HEK293 (cell line): ENCODE results near the gene LYPD3.
A peak's percentile ranks its signal among the peaks of the same experiment; 100 is the strongest.

Experiments used
- BCL6B ChIP-seq: fragments of 450-650 bp; formaldehyde crosslinking; IDR thresholded peaks from 2 replicates; pipeline ENCODE4 v1.5.1; 2017; ENCODE audit warnings: missing biosample characterization, missing genetic modification characterization
- GLIS2 ChIP-seq: fragments of 450-650 bp; formaldehyde crosslinking; IDR thresholded peaks from 2 replicates; pipeline ENCODE4 v1.5.1; 2016; ENCODE audit warnings: missing biosample characterization, missing genetic modification characterization
- KLF1 ChIP-seq: fragments of 450-650 bp; formaldehyde crosslinking; IDR thresholded peaks from 2 replicates; pipeline ENCODE4 v1.5.1; 2016; ENCODE audit warnings: missing biosample characterization, missing genetic modification characterization
- KLF8 ChIP-seq: fragments of 450-650 bp; formaldehyde crosslinking; IDR thresholded peaks from 2 replicates; pipeline ENCODE4 v1.5.1; 2016; ENCODE audit warnings: missing biosample characterization, missing genetic modification characterization
- PRDM10 ChIP-seq: fragments of 450-650 bp; formaldehyde crosslinking; IDR thresholded peaks from 2 replicates; pipeline ENCODE4 v1.5.1; 2016; ENCODE audit warnings: missing biosample characterization, missing genetic modification characterization
- ZBTB17 ChIP-seq: fragments of 450-650 bp; formaldehyde crosslinking; IDR thresholded peaks from 2 replicates; pipeline ENCODE4 v1.5.1; 2016; ENCODE audit warnings: missing biosample characterization, missing genetic modification characterization
- ZEB2 ChIP-seq: fragments of 450-650 bp; formaldehyde crosslinking; IDR thresholded peaks from 2 replicates; pipeline ENCODE4 v1.5.1; 2016; ENCODE audit warnings: missing biosample characterization, missing genetic modification characterization
- ZFP41 ChIP-seq: fragments of 450-650 bp; formaldehyde crosslinking; IDR thresholded peaks from 2 replicates; pipeline ENCODE4 v1.5.1; 2016; ENCODE audit warnings: missing biosample characterization, missing genetic modification characterization, borderline replicate concordance
- ZFP69B ChIP-seq: fragments of 450-650 bp; formaldehyde crosslinking; IDR thresholded peaks from 2 replicates; pipeline ENCODE4 v1.5.1; 2016; ENCODE audit warnings: missing biosample characterization, missing genetic modification characterization
- ZNF146 ChIP-seq: fragments of 450-650 bp; formaldehyde crosslinking; IDR thresholded peaks from 2 replicates; pipeline ENCODE4 v1.5.1; 2016; ENCODE audit warnings: missing biosample characterization, missing genetic modification characterization
- ZNF221 ChIP-seq: fragments of 450-650 bp; formaldehyde crosslinking; IDR thresholded peaks from 2 replicates; pipeline ENCODE4 v1.5.1; 2017; ENCODE audit warnings: missing biosample characterization, missing genetic modification characterization, borderline replicate concordance
- ZNF324 ChIP-seq: fragments of 450-650 bp; formaldehyde crosslinking; IDR thresholded peaks from 2 replicates; pipeline ENCODE4 v1.5.1; 2016; ENCODE audit warnings: missing biosample characterization, missing genetic modification characterization
- ZNF394 ChIP-seq: fragments of 450-650 bp; formaldehyde crosslinking; IDR thresholded peaks from 2 replicates; pipeline ENCODE4 v1.5.1; 2016; ENCODE audit warnings: missing biosample characterization, missing genetic modification characterization, mild to moderate bottlenecking, moderate library complexity, borderline replicate concordance
- ZNF600 ChIP-seq: fragments of 450-650 bp; formaldehyde crosslinking; IDR thresholded peaks from 2 replicates; pipeline ENCODE4 v1.5.1; 2016; ENCODE audit warnings: missing biosample characterization, missing genetic modification characterization
- ZNF610 ChIP-seq: fragments of 450-650 bp; formaldehyde crosslinking; IDR thresholded peaks from 2 replicates; pipeline ENCODE4 v1.5.1; 2016; ENCODE audit warnings: missing biosample characterization, missing genetic modification characterization, borderline replicate concordance
- ZNF624 ChIP-seq: fragments of 450-650 bp; formaldehyde crosslinking; IDR thresholded peaks from 2 replicates; pipeline ENCODE4 v1.5.1; 2017; ENCODE audit warnings: missing biosample characterization, missing genetic modification characterization
- ZNF707 ChIP-seq: fragments of 450-650 bp; formaldehyde crosslinking; IDR thresholded peaks from 2 replicates; pipeline ENCODE4 v1.5.1; 2016; ENCODE audit warnings: missing biosample characterization, missing genetic modification characterization
- ZNF776 ChIP-seq: fragments of 450-650 bp; formaldehyde crosslinking; IDR thresholded peaks from 2 replicates; pipeline ENCODE4 v1.5.0; 2017; ENCODE audit warnings: missing biosample characterization, missing genetic modification characterization, borderline replicate concordance
- ZNF843 ChIP-seq: fragments of 450-650 bp; formaldehyde crosslinking; IDR thresholded peaks from 2 replicates; pipeline ENCODE4 v1.5.1; 2016; ENCODE audit warnings: missing biosample characterization, missing genetic modification characterization
- TF ChIP-seq, protein P1 (sequence below): fragments of 450-650 bp; formaldehyde crosslinking; IDR thresholded peaks from 2 replicates; pipeline ENCODE4 v1.5.1; 2016; ENCODE audit warnings: missing biosample characterization, missing genetic modification characterization
- TF ChIP-seq, protein P2 (sequence below): fragments of 450-650 bp; formaldehyde crosslinking; IDR thresholded peaks from 2 replicates; pipeline ENCODE4 v1.5.1; 2016; ENCODE audit warnings: missing biosample characterization, missing genetic modification characterization
- TF ChIP-seq, protein P3 (sequence below): fragments of 450-650 bp; formaldehyde crosslinking; IDR thresholded peaks from 2 replicates; pipeline ENCODE4 v1.5.1; 2016; ENCODE audit warnings: missing biosample characterization, missing genetic modification characterization
- TF ChIP-seq, protein P4 (sequence below): fragments of 450-650 bp; formaldehyde crosslinking; IDR thresholded peaks from 2 replicates; pipeline ENCODE4 v1.5.1; 2016; ENCODE audit warnings: missing biosample characterization, missing genetic modification characterization

Gene LYPD3

DNA sequence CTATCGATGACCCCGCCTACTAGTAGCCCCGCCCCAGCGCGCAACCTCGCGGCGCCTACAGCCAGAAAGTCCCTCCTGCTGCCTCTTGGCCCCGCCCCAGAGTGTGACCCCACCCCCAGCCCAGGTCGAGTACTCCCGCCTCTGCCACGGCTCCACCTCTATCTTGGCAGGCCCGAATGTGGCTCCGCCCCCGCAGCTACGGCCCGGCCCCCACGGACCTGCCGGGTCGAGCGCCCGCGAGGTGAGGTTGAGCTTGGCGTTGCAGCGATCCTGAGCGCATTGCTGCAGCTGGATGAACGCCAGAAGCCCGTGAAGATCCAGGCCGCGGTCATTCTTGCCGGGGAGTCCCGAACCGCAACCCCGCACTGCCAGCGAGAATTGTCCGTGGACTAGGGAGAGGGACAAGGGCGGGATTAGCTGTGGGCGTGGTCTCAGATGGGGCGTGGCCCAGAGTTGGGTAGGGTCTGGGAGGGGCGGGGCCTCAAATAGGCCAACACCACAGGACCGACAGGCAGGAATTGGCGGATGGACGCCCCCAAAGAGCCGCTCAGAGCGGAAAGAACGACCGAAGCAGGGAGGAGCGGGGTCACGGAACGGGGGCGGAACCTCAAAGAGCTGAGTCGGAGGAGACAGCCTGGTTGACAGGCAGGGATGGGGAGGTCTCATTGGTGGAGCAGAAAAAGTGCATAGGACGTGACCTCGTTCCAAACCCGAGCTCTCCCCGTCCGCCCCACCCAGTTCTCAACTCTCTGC, 1.9 kb downstream of the LYPD3 start (continued):
- TF ChIP-seq, protein P1, sequence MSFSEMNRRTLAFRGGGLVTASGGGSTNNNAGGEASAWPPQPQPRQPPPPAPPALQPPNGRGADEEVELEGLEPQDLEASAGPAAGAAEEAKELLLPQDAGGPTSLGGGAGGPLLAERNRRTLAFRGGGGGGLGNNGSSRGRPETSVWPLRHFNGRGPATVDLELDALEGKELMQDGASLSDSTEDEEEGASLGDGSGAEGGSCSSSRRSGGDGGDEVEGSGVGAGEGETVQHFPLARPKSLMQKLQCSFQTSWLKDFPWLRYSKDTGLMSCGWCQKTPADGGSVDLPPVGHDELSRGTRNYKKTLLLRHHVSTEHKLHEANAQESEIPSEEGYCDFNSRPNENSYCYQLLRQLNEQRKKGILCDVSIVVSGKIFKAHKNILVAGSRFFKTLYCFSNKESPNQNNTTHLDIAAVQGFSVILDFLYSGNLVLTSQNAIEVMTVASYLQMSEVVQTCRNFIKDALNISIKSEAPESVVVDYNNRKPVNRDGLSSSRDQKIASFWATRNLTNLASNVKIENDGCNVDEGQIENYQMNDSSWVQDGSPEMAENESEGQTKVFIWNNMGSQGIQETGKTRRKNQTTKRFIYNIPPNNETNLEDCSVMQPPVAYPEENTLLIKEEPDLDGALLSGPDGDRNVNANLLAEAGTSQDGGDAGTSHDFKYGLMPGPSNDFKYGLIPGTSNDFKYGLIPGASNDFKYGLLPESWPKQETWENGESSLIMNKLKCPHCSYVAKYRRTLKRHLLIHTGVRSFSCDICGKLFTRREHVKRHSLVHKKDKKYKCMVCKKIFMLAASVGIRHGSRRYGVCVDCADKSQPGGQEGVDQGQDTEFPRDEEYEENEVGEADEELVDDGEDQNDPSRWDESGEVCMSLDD (tag by site-specific recombination) = peak; percentile 63
- no peak for TF ChIP-seq ZNF221 (tag by site-specific recombination)
- peak; percentile 49; the same call in 1 of the 2 replicates for TF ChIP-seq ZNF394
- TF ChIP-seq ZNF624 (tag by site-specific recombination) = no peak
- TF ChIP-seq KLF1 = peak; percentile 90
- TF ChIP-seq ZBTB17 (tag by site-specific recombination) = peak; percentile 88
- TF ChIP-seq ZFP69B (tag by site-specific recombination) = no peak; the same call in none of the 2 replicates
- TF ChIP-seq ZNF324 (tag by site-specific recombination) = peak; percentile 42; the same call in 1 of the 2 replicates
- TF ChIP-seq, protein P2, sequence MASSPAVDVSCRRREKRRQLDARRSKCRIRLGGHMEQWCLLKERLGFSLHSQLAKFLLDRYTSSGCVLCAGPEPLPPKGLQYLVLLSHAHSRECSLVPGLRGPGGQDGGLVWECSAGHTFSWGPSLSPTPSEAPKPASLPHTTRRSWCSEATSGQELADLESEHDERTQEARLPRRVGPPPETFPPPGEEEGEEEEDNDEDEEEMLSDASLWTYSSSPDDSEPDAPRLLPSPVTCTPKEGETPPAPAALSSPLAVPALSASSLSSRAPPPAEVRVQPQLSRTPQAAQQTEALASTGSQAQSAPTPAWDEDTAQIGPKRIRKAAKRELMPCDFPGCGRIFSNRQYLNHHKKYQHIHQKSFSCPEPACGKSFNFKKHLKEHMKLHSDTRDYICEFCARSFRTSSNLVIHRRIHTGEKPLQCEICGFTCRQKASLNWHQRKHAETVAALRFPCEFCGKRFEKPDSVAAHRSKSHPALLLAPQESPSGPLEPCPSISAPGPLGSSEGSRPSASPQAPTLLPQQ = peak; percentile 90
- TF ChIP-seq ZNF610 = peak; percentile 86; the same call in 1 of the 2 replicates
- TF ChIP-seq ZEB2 (tag by site-specific recombination) = peak; percentile 50; the same call in 1 of the 2 replicates
- TF ChIP-seq ZFP41 = no peak
- TF ChIP-seq PRDM10 (tag by site-specific recombination) = peak; percentile 33
- TF ChIP-seq, protein P3, sequence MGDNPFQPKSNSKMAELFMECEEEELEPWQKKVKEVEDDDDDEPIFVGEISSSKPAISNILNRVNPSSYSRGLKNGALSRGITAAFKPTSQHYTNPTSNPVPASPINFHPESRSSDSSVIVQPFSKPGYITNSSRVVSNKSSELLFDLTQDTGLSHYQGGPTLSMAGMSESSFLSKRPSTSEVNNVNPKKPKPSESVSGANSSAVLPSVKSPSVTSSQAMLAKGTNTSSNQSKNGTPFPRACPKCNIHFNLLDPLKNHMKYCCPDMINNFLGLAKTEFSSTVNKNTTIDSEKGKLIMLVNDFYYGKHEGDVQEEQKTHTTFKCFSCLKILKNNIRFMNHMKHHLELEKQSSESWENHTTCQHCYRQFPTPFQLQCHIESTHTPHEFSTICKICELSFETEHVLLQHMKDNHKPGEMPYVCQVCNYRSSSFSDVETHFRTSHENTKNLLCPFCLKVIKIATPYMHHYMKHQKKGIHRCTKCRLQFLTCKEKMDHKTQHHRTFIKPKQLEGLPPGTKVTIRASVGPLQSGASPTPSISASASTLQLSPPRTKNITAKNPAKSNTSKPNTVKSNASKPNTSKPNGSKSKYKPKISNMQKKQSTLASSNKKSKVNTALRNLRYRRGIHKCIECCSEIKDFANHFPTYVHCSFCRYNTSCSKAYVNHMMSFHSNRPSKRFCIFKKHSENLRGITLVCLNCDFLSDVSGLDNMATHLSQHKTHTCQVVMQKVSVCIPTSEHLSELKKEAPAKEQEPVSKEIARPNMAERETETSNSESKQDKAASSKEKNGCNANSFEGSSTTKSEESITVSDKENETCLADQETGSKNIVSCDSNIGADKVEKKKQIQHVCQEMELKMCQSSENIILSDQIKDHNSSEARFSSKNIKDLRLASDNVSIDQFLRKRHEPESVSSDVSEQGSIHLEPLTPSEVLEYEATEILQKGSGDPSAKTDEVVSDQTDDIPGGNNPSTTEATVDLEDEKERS (tag by site-specific recombination) = 0 out of 2 replicates have a peak, but pooled peaks have one; percentile 38
- TF ChIP-seq ZNF843 = peak; percentile 41; the same call in 1 of the 2 replicates
- TF ChIP-seq, protein P4, sequence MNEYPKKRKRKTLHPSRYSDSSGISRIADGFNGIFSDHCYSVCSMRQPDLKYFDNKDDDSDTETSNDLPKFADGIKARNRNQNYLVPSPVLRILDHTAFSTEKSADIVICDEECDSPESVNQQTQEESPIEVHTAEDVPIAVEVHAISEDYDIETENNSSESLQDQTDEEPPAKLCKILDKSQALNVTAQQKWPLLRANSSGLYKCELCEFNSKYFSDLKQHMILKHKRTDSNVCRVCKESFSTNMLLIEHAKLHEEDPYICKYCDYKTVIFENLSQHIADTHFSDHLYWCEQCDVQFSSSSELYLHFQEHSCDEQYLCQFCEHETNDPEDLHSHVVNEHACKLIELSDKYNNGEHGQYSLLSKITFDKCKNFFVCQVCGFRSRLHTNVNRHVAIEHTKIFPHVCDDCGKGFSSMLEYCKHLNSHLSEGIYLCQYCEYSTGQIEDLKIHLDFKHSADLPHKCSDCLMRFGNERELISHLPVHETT (tag by site-specific recombination) = peak; percentile 64
- TF ChIP-seq ZNF707 (tag by site-specific recombination) = no peak
- peak; percentile 99 for TF ChIP-seq KLF8 (tag by site-specific recombination)
- TF ChIP-seq ZNF600 = peak; percentile 88
- no peak for TF ChIP-seq BCL6B (tag by site-specific recombination)
- peak; percentile 88 for TF ChIP-seq GLIS2 (tag by site-specific recombination)
- TF ChIP-seq ZNF776 = no peak
- no peak for TF ChIP-seq ZNF146 (tag by site-specific recombination)
